Measurements from ENCODE around the gene SGTB. TPM values are rescaled to one million over a fixed set of nuclear protein-coding genes. Genes with fewer than 3 reads are reported as not detected.
"Not testable (repeated sequence)": the region's sequence is repeated elsewhere in the genome, so short reads cannot be mapped to it uniquely, and the experiment has no call there.

The SGTB gene
- total and polyA plus RNA-seq, 4 donors = 13.1 to 42.7 (median 25.3) TPM

GRCh38 chr5:65737842-65738241, 15.9 kb upstream of the SGTB start:
- 89% methylated on average over 3 of the region's 7 CpGs for WGBS (ENCODE audit: insufficient coverage)
- no peaks in the 10 kb centered on the region for H3K4me1 ChIP-seq (ENCODE audit: control insufficient read depth, insufficient read depth, low read length)
- H3K9me3 ChIP-seq (ENCODE audit: control insufficient read depth, insufficient read depth, low read length) = no peaks in the 10 kb centered on the region
- H3K4me3 ChIP-seq (ENCODE audit: low read depth, low read length) = no peak overlapping the region
- H3K36me3 ChIP-seq (ENCODE audit: control insufficient read depth, insufficient read depth, low read length) = no peaks in the 10 kb centered on the region
- no peak for DNase-seq (ENCODE audit: low read depth in 4 of 6, low spot score in 6 of 6)
- no peak overlapping the region for H3K27ac ChIP-seq (ENCODE audit: low read depth, low read length)
- H3K27me3 ChIP-seq (ENCODE audit: control insufficient read depth, insufficient read depth, low read length) = no peaks in the 10 kb centered on the region

GRCh38 chr5:65736011-65736410, 14.1 kb upstream of the SGTB start:
- H3K4me1 ChIP-seq (ENCODE audit: control insufficient read depth, insufficient read depth, low read length) = no peaks in the 10 kb centered on the region
- no peak overlapping the region for H3K4me3 ChIP-seq (ENCODE audit: low read depth, low read length)
- no peak overlapping the region for H3K27ac ChIP-seq (ENCODE audit: low read depth, low read length)
- no CpG with 5 or more reads among the region's 1 CpG for WGBS (ENCODE audit: insufficient coverage)
- H3K27me3 ChIP-seq (ENCODE audit: control insufficient read depth, insufficient read depth, low read length) = no peaks in the 10 kb centered on the region
- no peak for DNase-seq (ENCODE audit: low read depth in 4 of 6, low spot score in 6 of 6)
- H3K9me3 ChIP-seq (ENCODE audit: control insufficient read depth, insufficient read depth, low read length) = no peaks in the 10 kb centered on the region
- no peaks in the 10 kb centered on the region for H3K36me3 ChIP-seq (ENCODE audit: control insufficient read depth, insufficient read depth, low read length)

GRCh38 chr5:65734921-65735320, 13.0 kb upstream of the SGTB start:
- no CpG with 5 or more reads among the region's 1 CpG for WGBS (ENCODE audit: insufficient coverage)
- Histone ChIP-seq H3K9me3 (ENCODE audit: control insufficient read depth, insufficient read depth, low read length) (no peaks in the 10 kb centered on the region), H3K27ac (ENCODE audit: low read depth, low read length) (no peak overlapping the region), H3K4me3 (ENCODE audit: low read depth, low read length) (no peak overlapping the region), H3K4me1 (ENCODE audit: control insufficient read depth, insufficient read depth, low read length) (no peaks in the 10 kb centered on the region), H3K36me3 (ENCODE audit: control insufficient read depth, insufficient read depth, low read length) (no peaks in the 10 kb centered on the region), H3K27me3 (ENCODE audit: control insufficient read depth, insufficient read depth, low read length) (no peaks in the 10 kb centered on the region)
- DNase-seq (ENCODE audit: low read depth in 4 of 6, low spot score in 6 of 6) = no peak

GRCh38 chr5:65734196-65734775, 12.4 kb upstream of the SGTB start:
- DNase-seq (ENCODE audit: low read depth in 4 of 6, low spot score in 6 of 6); H3K36me3 ChIP-seq (ENCODE audit: control insufficient read depth, insufficient read depth, low read length); H3K9me3 ChIP-seq (ENCODE audit: control insufficient read depth, insufficient read depth, low read length); H3K27ac ChIP-seq (ENCODE audit: low read depth, low read length); H3K27me3 ChIP-seq (ENCODE audit: control insufficient read depth, insufficient read depth, low read length); H3K4me1 ChIP-seq (ENCODE audit: control insufficient read depth, insufficient read depth, low read length); H3K4me3 ChIP-seq (ENCODE audit: low read depth, low read length): not testable (repeated sequence)
- 56% methylated on average over 2 of the region's 7 CpGs for WGBS (ENCODE audit: insufficient coverage)

- DNase-seq (ENCODE audit: low read depth in 4 of 6, low spot score in 6 of 6); H3K27me3 ChIP-seq (ENCODE audit: control insufficient read depth, insufficient read depth, low read length); H3K27ac ChIP-seq (ENCODE audit: low read depth, low read length); H3K36me3 ChIP-seq (ENCODE audit: control insufficient read depth, insufficient read depth, low read length); H3K9me3 ChIP-seq (ENCODE audit: control insufficient read depth, insufficient read depth, low read length); H3K4me3 ChIP-seq (ENCODE audit: low read depth, low read length); H3K4me1 ChIP-seq (ENCODE audit: control insufficient read depth, insufficient read depth, low read length): not testable (repeated sequence)
- WGBS (ENCODE audit: insufficient coverage) = no CpG with 5 or more reads among the region's 3 CpGs
These were observed 10.1 kb upstream of the SGTB start for GRCh38 chr5:65732046-65732445.

- no peaks in the 10 kb centered on the region for H3K9me3 ChIP-seq (ENCODE audit: control insufficient read depth, insufficient read depth, low read length)
- no peak overlapping the region for H3K4me3 ChIP-seq (ENCODE audit: low read depth, low read length)
- H3K27ac ChIP-seq (ENCODE audit: low read depth, low read length) = no peak overlapping the region
- WGBS (ENCODE audit: insufficient coverage) = no CpG with 5 or more reads among the region's 2 CpGs
- H3K4me1 ChIP-seq (ENCODE audit: control insufficient read depth, insufficient read depth, low read length) = no peaks in the 10 kb centered on the region
- no peaks in the 10 kb centered on the region for H3K36me3 ChIP-seq (ENCODE audit: control insufficient read depth, insufficient read depth, low read length)
- DNase-seq (ENCODE audit: low read depth in 4 of 6, low spot score in 6 of 6) = no peak
- no peaks in the 10 kb centered on the region for H3K27me3 ChIP-seq (ENCODE audit: control insufficient read depth, insufficient read depth, low read length)
These were observed 9.0 kb upstream of the SGTB start for GRCh38 chr5:65730910-65731309.

- Histone ChIP-seq H3K27ac (ENCODE audit: low read depth, low read length) (no peak overlapping the region), H3K9me3 (ENCODE audit: control insufficient read depth, insufficient read depth, low read length) (no peaks in the 10 kb centered on the region), H3K4me3 (ENCODE audit: low read depth, low read length) (no peak overlapping the region), H3K27me3 (ENCODE audit: control insufficient read depth, insufficient read depth, low read length) (no peaks in the 10 kb centered on the region), H3K4me1 (ENCODE audit: control insufficient read depth, insufficient read depth, low read length) (no peaks in the 10 kb centered on the region), H3K36me3 (ENCODE audit: control insufficient read depth, insufficient read depth, low read length) (no peaks in the 10 kb centered on the region)
- WGBS (ENCODE audit: insufficient coverage) = no CpG with 5 or more reads among the region's 1 CpG
- DNase-seq (ENCODE audit: low read depth in 4 of 6, low spot score in 6 of 6) = no peak
These were observed 6.3 kb upstream of the SGTB start for GRCh38 chr5:65728218-65728617.

- H3K9me3 ChIP-seq (ENCODE audit: control insufficient read depth, insufficient read depth, low read length) = no peaks in the 10 kb centered on the region
- no peak for DNase-seq (ENCODE audit: low read depth in 4 of 6, low spot score in 6 of 6)
- H3K27me3 ChIP-seq (ENCODE audit: control insufficient read depth, insufficient read depth, low read length) = no peaks in the 10 kb centered on the region
- H3K4me1 ChIP-seq (ENCODE audit: control insufficient read depth, insufficient read depth, low read length) = no peaks in the 10 kb centered on the region
- no peak overlapping the region for H3K27ac ChIP-seq (ENCODE audit: low read depth, low read length)
- no peak overlapping the region for H3K4me3 ChIP-seq (ENCODE audit: low read depth, low read length)
- no peaks in the 10 kb centered on the region for H3K36me3 ChIP-seq (ENCODE audit: control insufficient read depth, insufficient read depth, low read length)
- 85% methylated on average over 5 of the region's 7 CpGs for WGBS (ENCODE audit: insufficient coverage)
These were observed 5.7 kb upstream of the SGTB start for GRCh38 chr5:65727491-65728156.

- WGBS (ENCODE audit: insufficient coverage) = under 1% methylated on average over 27 of the region's 28 CpGs
- peak; percentile 43 to 90 (median 64) for DNase-seq (ENCODE audit: low read depth in 4 of 6, low spot score in 6 of 6)
These were observed 880 bp upstream of the SGTB start for GRCh38 chr5:65722575-65723403.

More at GRCh38 chr5:65722575-65723403, 880 bp upstream of the SGTB start:
- no peaks in the 10 kb centered on the region for H3K27me3 ChIP-seq (ENCODE audit: control insufficient read depth, insufficient read depth, low read length)
- H3K27ac ChIP-seq (ENCODE audit: low read depth, low read length) = peak overlapping the region; percentile 82
- H3K4me1 ChIP-seq (ENCODE audit: control insufficient read depth, insufficient read depth, low read length) = peaks cover 6% of the 10 kb centered on the region
- H3K4me3 ChIP-seq (ENCODE audit: low read depth, low read length) = peak overlapping the region; percentile 82
- peaks cover 2% of the 10 kb centered on the region for H3K36me3 ChIP-seq (ENCODE audit: control insufficient read depth, insufficient read depth, low read length)
- H3K9me3 ChIP-seq (ENCODE audit: control insufficient read depth, insufficient read depth, low read length) = no peaks in the 10 kb centered on the region

Data from spinal cord (tissue), 10 donors.